Measurements from ENCODE around the gene HDAC8. TPM values are rescaled to one million over a fixed set of nuclear protein-coding genes. Genes with fewer than 3 reads are reported as not detected.
"Not testable (repeated sequence)": the region's sequence is repeated elsewhere in the genome, so short reads cannot be mapped to it uniquely, and the experiment has no call there.

The HDAC8 gene
- total RNA-seq = 10 to 100 TPM; 15.9 to 19.6 (median 18.1) TPM

GRCh38 chrX:72572248-72573157, at the start of gene HDAC8:
Gene HDAC8, minus strand, starts transcription at chrX:72572843. Its CDS starts 82 bp downstream, at chrX:72572761.
- H3K4me3 Mint-ChIP-seq = peak within 1 kb of the TSS; percentile 94
- peaks cover 6% of the 10 kb centered on the region for H3K4me1 Mint-ChIP-seq (ENCODE audit: low read depth)
- peaks cover 2% of the 10 kb centered on the region for H3K36me3 Mint-ChIP-seq (ENCODE audit: insufficient read depth)
- H3K27me3 Mint-ChIP-seq (ENCODE audit: low read depth) = peaks cover 2% of the 10 kb centered on the region
- DNase-seq (no peak), ATAC-seq (peak; percentile 88 to 91)
- H3K9me3 Mint-ChIP-seq = no peaks in the 10 kb centered on the region

DNA sequence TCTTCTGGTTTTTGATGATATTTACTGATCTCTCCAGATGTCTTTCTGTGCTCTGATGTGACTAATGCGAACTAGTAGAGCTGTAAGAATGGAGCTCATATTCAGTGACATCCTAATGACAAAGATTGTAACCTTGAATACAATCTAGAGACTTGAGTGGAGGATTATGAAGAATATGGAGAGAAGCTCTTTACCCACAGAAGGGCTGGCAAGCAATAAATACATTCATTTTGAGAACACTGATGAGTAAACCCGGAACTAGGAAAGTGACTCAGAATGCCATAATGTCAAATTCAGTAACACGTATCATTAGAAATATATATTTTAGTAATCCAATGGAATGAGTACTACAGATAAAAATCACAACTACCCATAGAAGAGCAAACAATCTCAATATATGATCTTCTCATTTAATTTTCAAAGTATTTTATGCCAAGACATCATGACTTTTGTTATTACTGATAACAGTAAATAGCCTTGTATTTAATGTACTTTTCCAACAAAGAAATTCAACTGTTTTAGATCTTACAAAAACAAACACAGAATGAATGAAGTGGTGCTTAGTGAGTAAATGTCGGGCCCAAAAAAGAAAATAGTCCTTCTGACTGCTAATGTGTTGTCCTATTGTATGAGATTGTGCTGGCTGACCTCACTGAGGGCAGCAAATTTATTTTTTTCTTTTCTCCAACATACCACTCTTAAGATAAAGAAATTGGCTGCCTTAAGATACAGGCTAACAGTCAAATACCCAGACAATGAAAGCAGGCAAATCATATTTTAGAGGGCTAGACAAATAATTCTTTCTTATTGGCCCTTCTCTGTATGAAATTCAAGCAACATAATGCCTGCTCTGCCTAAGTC, 49.2 kb upstream of the HDAC8 start:
- ATAC-seq (peak; percentile 94), DNase-seq (no peak)
- Mint-ChIP-seq H3K9me3 (no peaks in the 10 kb centered on the region), H3K27me3 (ENCODE audit: low read depth) (peaks cover under 1% of the 10 kb centered on the region), H3K36me3 (ENCODE audit: insufficient read depth) (no peaks in the 10 kb centered on the region), H3K4me3 (no peak overlapping the region), H3K4me1 (ENCODE audit: low read depth) (peaks cover 17% of the 10 kb centered on the region)

DNA sequence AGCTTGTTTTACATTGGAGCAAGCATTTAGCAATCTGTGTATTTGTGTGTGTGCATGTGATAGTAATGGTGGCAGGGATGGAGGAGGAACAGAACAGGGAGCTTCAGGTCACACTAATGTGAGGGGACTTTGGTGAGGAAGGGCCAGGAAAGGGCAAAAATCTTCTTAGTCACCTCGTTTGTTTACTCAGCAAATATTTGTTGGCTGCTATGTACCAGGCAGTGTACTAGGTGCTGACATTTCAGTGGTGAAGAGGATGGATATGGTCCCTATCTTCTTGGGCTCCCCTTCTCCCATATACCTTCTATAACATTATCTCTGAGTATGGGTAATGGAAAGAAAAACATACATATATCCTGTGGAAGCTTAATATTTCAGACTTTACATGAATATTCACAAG, 48.5 kb upstream of the HDAC8 start:
- ATAC-seq (no peak), DNase-seq (no peak)
- Mint-ChIP-seq H3K4me1 (ENCODE audit: low read depth) (peaks cover 17% of the 10 kb centered on the region), H3K27me3 (ENCODE audit: low read depth) (peaks cover 3% of the 10 kb centered on the region), H3K36me3 (ENCODE audit: insufficient read depth) (no peaks in the 10 kb centered on the region), H3K4me3 (peak overlapping the region; percentile 5), H3K9me3 (no peaks in the 10 kb centered on the region)

GRCh38 chrX:72620550-72621145, 48.0 kb upstream of the HDAC8 start:
- Mint-ChIP-seq H3K9me3 (no peaks in the 10 kb centered on the region), H3K36me3 (ENCODE audit: insufficient read depth) (no peaks in the 10 kb centered on the region), H3K4me1 (ENCODE audit: low read depth) (peaks cover 17% of the 10 kb centered on the region), H3K27me3 (ENCODE audit: low read depth) (peaks cover 3% of the 10 kb centered on the region), H3K4me3 (peak overlapping the region; percentile 68)
- DNase-seq = no peak
- peak; percentile 42 to 52 for ATAC-seq

- no peak overlapping the region for H3K4me3 Mint-ChIP-seq
- ATAC-seq = no peak
Measured at GRCh38 chrX:72609313-72609712, 36.7 kb upstream of the HDAC8 start.

DNA sequence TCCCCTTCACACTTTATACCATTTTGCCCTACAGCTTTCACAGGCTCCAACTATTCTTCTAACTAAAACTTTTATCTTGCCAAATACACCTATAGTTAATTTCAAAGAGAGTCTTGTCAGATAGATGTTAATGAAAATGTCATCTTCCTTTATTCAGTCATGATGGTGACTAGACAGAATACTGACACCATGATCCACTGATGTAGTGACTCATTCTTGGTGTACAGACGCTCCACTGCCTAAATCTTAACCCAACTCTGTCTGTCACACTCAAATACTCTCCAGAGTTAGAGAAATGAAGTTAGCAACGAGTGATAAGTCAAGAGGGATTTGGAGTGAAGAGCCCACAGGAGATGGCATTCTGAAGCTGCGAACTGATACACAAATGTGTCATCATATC, 32.1 kb upstream of the HDAC8 start:
- Mint-ChIP-seq H3K4me1 (ENCODE audit: low read depth) (peaks cover 2% of the 10 kb centered on the region), H3K9me3 (no peaks in the 10 kb centered on the region), H3K27me3 (ENCODE audit: low read depth) (no peaks in the 10 kb centered on the region), H3K4me3 (no peak overlapping the region), H3K36me3 (ENCODE audit: insufficient read depth) (no peaks in the 10 kb centered on the region)
- ATAC-seq (peak in 1 of 2 donors; percentile 21), DNase-seq (no peak)

More at GRCh38 chrX:72609313-72609712, 36.7 kb upstream of the HDAC8 start:
- Mint-ChIP-seq H3K4me1 (ENCODE audit: low read depth) (peaks cover 2% of the 10 kb centered on the region), H3K36me3 (ENCODE audit: insufficient read depth) (no peaks in the 10 kb centered on the region), H3K9me3 (no peaks in the 10 kb centered on the region), H3K27me3 (ENCODE audit: low read depth) (peaks cover 3% of the 10 kb centered on the region)
- no peak for DNase-seq

GRCh38 chrX:72604112-72604511, 31.5 kb upstream of the HDAC8 start:
- no peak overlapping the region for H3K4me3 Mint-ChIP-seq
- H3K9me3 Mint-ChIP-seq = no peaks in the 10 kb centered on the region
- H3K27me3 Mint-ChIP-seq (ENCODE audit: low read depth) = no peaks in the 10 kb centered on the region
- DNase-seq = no peak
- peaks cover 2% of the 10 kb centered on the region for H3K4me1 Mint-ChIP-seq (ENCODE audit: low read depth)
- H3K36me3 Mint-ChIP-seq (ENCODE audit: insufficient read depth) = no peaks in the 10 kb centered on the region
- no peak for ATAC-seq

GRCh38 chrX:72591038-72591437, 18.4 kb upstream of the HDAC8 start:
- DNase-seq; H3K4me3 Mint-ChIP-seq; H3K4me1 Mint-ChIP-seq (ENCODE audit: low read depth); H3K27me3 Mint-ChIP-seq (ENCODE audit: low read depth); H3K36me3 Mint-ChIP-seq (ENCODE audit: insufficient read depth); ATAC-seq; H3K9me3 Mint-ChIP-seq: not testable (repeated sequence)

GRCh38 chrX:72584163-72584562, 11.5 kb upstream of the HDAC8 start:
- Mint-ChIP-seq H3K9me3 (no peaks in the 10 kb centered on the region), H3K36me3 (ENCODE audit: insufficient read depth) (no peaks in the 10 kb centered on the region), H3K27me3 (ENCODE audit: low read depth) (no peaks in the 10 kb centered on the region), H3K4me1 (ENCODE audit: low read depth) (no peaks in the 10 kb centered on the region), H3K4me3 (no peak overlapping the region)
- ATAC-seq (no peak), DNase-seq (no peak)

DNA sequence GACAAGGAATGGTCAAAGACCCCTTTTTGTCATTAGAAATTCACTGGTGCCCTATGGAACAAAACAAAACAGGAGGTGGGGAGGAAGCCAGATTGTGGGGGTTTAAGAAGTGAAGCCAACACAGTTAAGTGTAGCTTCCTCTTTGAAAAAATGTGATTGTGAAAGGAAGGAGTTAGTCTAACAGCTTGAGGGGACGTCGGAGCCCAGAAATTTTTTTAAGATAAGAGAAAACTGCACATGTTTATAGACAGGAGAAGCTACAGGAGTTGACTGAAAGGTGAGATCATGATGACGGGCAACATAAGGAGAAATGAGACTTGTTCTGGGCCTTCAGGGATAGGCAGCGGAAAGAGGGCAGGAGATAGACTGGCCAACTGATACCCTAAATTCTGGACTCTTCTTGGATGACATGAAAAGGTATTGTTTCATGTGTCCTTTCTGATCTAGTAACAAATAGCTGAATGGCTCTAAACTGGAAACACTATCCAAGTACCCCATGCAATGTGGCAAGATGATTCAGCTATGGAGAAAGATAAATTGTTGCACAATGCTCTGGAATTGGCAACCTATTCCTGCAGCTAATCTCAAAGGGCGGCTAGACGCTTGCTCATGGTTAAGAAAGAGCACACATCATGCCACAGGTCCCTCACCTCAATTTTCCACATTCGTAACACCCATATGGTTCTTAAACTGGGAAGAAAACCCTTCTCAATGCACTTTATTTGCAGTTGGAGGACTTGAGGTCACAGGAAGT, 3.7 kb upstream of the HDAC8 start:
- H3K36me3 Mint-ChIP-seq (ENCODE audit: insufficient read depth) = no peaks in the 10 kb centered on the region
- no peak for ATAC-seq
- H3K9me3 Mint-ChIP-seq = no peaks in the 10 kb centered on the region
- no peak overlapping the region for H3K4me3 Mint-ChIP-seq
- H3K4me1 Mint-ChIP-seq (ENCODE audit: low read depth) = peaks cover 3% of the 10 kb centered on the region
- no peak for DNase-seq
- peaks cover 2% of the 10 kb centered on the region for H3K27me3 Mint-ChIP-seq (ENCODE audit: low read depth)

GRCh38 chrX:72573158-72573511, 492 bp upstream of the HDAC8 start:
- H3K4me1 Mint-ChIP-seq (ENCODE audit: low read depth) = peaks cover 6% of the 10 kb centered on the region
- H3K36me3 Mint-ChIP-seq (ENCODE audit: insufficient read depth) = peaks cover 2% of the 10 kb centered on the region
- H3K9me3 Mint-ChIP-seq = no peaks in the 10 kb centered on the region
- H3K4me3 Mint-ChIP-seq = peak overlapping the region; percentile 94
- DNase-seq = no peak
- peaks cover 2% of the 10 kb centered on the region for H3K27me3 Mint-ChIP-seq (ENCODE audit: low read depth)
- no peak for ATAC-seq

GRCh38 chrX:72569786-72570185, 2.9 kb downstream of the HDAC8 start:
- ATAC-seq (no peak), DNase-seq (no peak)
- H3K27me3 Mint-ChIP-seq (ENCODE audit: low read depth) = no peaks in the 10 kb centered on the region
- no peak overlapping the region for H3K4me3 Mint-ChIP-seq
- H3K9me3 Mint-ChIP-seq = no peaks in the 10 kb centered on the region
- H3K36me3 Mint-ChIP-seq (ENCODE audit: insufficient read depth) = peaks cover 12% of the 10 kb centered on the region
- peaks cover 6% of the 10 kb centered on the region for H3K4me1 Mint-ChIP-seq (ENCODE audit: low read depth)

DNA sequence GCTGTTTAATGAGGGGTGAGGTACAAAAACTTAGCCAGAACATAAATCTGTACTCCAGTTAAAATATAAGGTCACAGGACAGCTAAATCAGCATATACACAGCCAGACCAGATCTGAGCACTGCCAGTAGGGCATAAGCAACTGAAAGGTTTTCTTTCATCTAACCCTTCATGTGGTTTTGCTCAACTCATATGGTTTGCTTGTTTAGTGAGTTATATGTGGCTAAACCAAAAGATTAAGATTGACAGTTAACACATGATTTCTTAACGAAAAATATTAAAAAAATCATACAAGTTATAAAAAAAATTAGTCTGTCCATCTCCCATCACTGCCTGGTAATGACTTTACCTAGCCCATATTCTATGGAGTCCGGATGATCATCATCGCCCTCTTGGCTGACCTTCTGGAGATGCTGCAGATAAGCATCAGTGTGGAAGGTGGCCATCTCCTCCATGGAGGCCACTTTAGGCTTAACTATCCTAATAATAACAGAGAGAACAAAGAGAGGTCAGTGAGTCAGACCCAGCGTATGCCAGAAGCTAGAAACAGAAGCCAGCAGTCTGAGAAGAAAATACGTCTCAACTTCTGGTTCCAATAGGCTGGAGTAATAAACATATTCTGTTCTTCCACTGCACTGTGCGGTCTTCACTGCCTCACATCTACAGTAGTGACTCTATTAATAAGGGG, 4.1 kb downstream of the HDAC8 start:
- Mint-ChIP-seq H3K4me3 (no peak overlapping the region), H3K27me3 (ENCODE audit: low read depth) (no peaks in the 10 kb centered on the region), H3K36me3 (ENCODE audit: insufficient read depth) (peaks cover 12% of the 10 kb centered on the region), H3K9me3 (no peaks in the 10 kb centered on the region), H3K4me1 (ENCODE audit: low read depth) (peaks cover 6% of the 10 kb centered on the region)
- no peak for ATAC-seq
- DNase-seq = no peak
